GM23338 (cell line): ENCODE data around the gene NPAS3. TPM values are rescaled to one million over a fixed set of nuclear protein-coding genes. Genes with fewer than 3 reads are reported as not detected.

Experiments
- ATAC-seq: fragments of 200-7000 bp; cut with Tn5 transposase; 3 replicates; pipeline ENCODE4 v1.9.1; 2020
- DNase-seq: peaks from one replicate; pipeline ENCODE4 v3.0.0-alpha.2; 2015; ENCODE audit warnings: low spot score
- H2AFZ ChIP-seq: fragments of 200-600 bp; sonication (generic); 2 replicates; pipeline ENCODE4 v1.8.0; 2016; ENCODE audit warnings: antibody characterized with exemption, mild to moderate bottlenecking, moderate library complexity
- H3F3A ChIP-seq: fragments of 200-600 bp; sonication (generic); replicated peaks from 2 replicates; pipeline ENCODE4 v1.8.0; 2017; ENCODE audit warnings: antibody characterized with exemption, mixed run types, low read depth
- H3K27ac ChIP-seq: fragments of 200-600 bp; sonication (generic); 2 replicates; pipeline ENCODE4 v1.6.1; 2016; ENCODE audit warnings: low read depth
- H3K27me3 ChIP-seq: fragments of 200-600 bp; sonication (generic); 2 replicates; pipeline ENCODE4 v1.8.0; 2016; ENCODE audit warnings: mild to moderate bottlenecking, mixed run types, moderate library complexity; ENCODE audit not compliant: insufficient read depth
- H3K36me3 ChIP-seq: fragments of 200-600 bp; sonication (generic); 2 replicates; pipeline ENCODE4 v1.8.0; 2016; ENCODE audit warnings: mild to moderate bottlenecking; ENCODE audit not compliant: insufficient read depth
- H3K4me1 ChIP-seq: fragments of 200-600 bp; sonication (generic); 2 replicates; pipeline ENCODE4 v1.8.0; 2016; ENCODE audit warnings: mild to moderate bottlenecking, moderate library complexity; ENCODE audit not compliant: insufficient read depth
- H3K4me2 ChIP-seq: fragments of 200-600 bp; sonication (generic); 2 replicates; pipeline ENCODE4 v1.7.1; 2017; ENCODE audit warnings: mixed run types
- H3K4me3 ChIP-seq: fragments of 200-600 bp; sonication (generic); 2 replicates; pipeline ENCODE4 v1.6.1; 2016; ENCODE audit warnings: mixed run types
- H3K79me2 ChIP-seq: fragments of 200-600 bp; sonication (generic); replicated peaks from 2 replicates; pipeline ENCODE4 v1.8.0; 2017; ENCODE audit warnings: mild to moderate bottlenecking; ENCODE audit not compliant: insufficient read depth
- H3K9me2 ChIP-seq: fragments of 200-600 bp; sonication (generic); 2 replicates; pipeline ENCODE4 v1.8.0; 2017; ENCODE audit not compliant: insufficient read depth
- H4K20me1 ChIP-seq: fragments of 200-600 bp; sonication (generic); replicated peaks from 2 replicates; pipeline ENCODE4 v1.8.0; 2017; ENCODE audit warnings: mild to moderate bottlenecking; ENCODE audit not compliant: insufficient read depth
- H3K27ac Mint-ChIP-seq: 2 replicates; pipeline ENCODE4 v1.8.0; 2020; ENCODE audit warnings: inconsistent platforms, mild to moderate bottlenecking, moderate library complexity, mixed read lengths
- H3K27me3 Mint-ChIP-seq: 3 replicates; pipeline ENCODE4 v1.8.0; 2022; ENCODE audit warnings: low read depth, mild to moderate bottlenecking, moderate library complexity, mixed read lengths, inconsistent platforms; ENCODE audit not compliant: insufficient read depth, poor library complexity
- H3K36me3 Mint-ChIP-seq: 3 replicates; pipeline ENCODE4 v1.8.0; 2021; ENCODE audit warnings: low read depth, mild to moderate bottlenecking, inconsistent platforms, moderate library complexity, mixed read lengths
- H3K4me1 Mint-ChIP-seq: 3 replicates; pipeline ENCODE4 v1.8.0; 2020; ENCODE audit warnings: mild to moderate bottlenecking, inconsistent platforms, mixed read lengths
- H3K4me3 Mint-ChIP-seq: 3 replicates; pipeline ENCODE4 v1.8.0; 2021; ENCODE audit warnings: moderate library complexity, mild to moderate bottlenecking, inconsistent platforms, mixed read lengths
- H3K9me3 Mint-ChIP-seq: 3 replicates; pipeline ENCODE4 v1.8.0; 2020; ENCODE audit warnings: moderate library complexity, mild to moderate bottlenecking, inconsistent platforms, mixed read lengths
- EZH2phosphoT487 ChIP-seq: fragments of 200-600 bp; sonication (generic); IDR thresholded peaks from one replicate; pipeline ENCODE4 v1.8.1; 2018; ENCODE audit warnings: antibody characterized with exemption; ENCODE audit not compliant: unreplicated experiment
- ZNF331 ChIP-seq: fragments of 250-450 bp; sonication (Bioruptor Pico); IDR thresholded peaks from 2 replicates; pipeline ENCODE4 v1.5.0; 2020; ENCODE audit warnings: low read depth, mild to moderate bottlenecking, moderate library complexity
- polyA plus RNA-seq: library from polyadenylated mRNA; unstranded; fragments of >200 nt; fragmentation: Nextera tagmentation; extraction: Ambion mirVana; gene quantifications from 2 replicates; pipeline ENCODE4 v1.2.1, GENCODE V29; 2016
- total RNA-seq: library from RNA; depleted of rRNA; stranded (reverse); fragments of >200 nt; shearing (Covaris generic); gene quantifications from 2 replicates; pipeline ENCODE4 v1.2.3, GENCODE V29; 2014
- TF ChIP-seq, protein P1 (sequence below): IDR thresholded peaks from 2 replicates; pipeline ENCODE4 v1.6.1; 2016; ENCODE audit warnings: antibody characterized with exemption
- TF ChIP-seq, protein P2 (sequence below): fragments of 250-450 bp; sonication (Bioruptor Pico); IDR thresholded peaks from 2 replicates; pipeline ENCODE4 v1.5.0; 2020; ENCODE audit warnings: mild to moderate bottlenecking, moderate library complexity

NPAS3 gene
- total and polyA plus RNA-seq, 2 experiments from 2014 or later: 0.17 to 0.19 TPM

DNA sequence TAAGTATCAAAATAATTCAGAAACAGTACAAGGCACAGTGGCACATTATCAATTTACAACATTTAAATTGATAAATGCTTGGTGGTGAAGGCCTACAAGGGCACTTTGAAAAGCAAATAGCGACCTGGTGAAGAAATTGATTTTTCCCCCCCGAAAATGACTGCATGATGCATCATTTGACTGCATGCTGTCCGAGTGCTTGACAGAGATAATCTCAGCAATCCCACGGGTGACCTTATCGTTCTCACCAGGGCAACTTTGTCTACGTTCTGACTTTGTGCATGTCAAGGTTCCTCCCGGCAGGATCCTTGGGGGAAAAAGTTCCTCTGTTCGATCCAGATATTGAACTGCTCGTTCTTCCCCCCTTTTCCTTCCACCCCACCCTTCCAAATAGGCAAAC is 627.4 kb downstream of the NPAS3 start:
- H3K9me2 ChIP-seq: no peaks in the 10 kb centered on the region
- peaks cover 23% of the 10 kb centered on the region for H3K4me1 ChIP-seq
- Mint-ChIP-seq H3K27me3 (peaks cover under 1% of the 10 kb centered on the region), H3K9me3 (no peaks in the 10 kb centered on the region), H3K36me3 (no peaks in the 10 kb centered on the region), H3K27ac (no peak overlapping the region), H3K4me3 (no peak overlapping the region), H3K4me1 (peaks cover 30% of the 10 kb centered on the region)
- H2AFZ ChIP-seq: no peak overlapping the region
- no peaks in the 10 kb centered on the region for H3F3A ChIP-seq
- no peaks in the 10 kb centered on the region for H3K36me3 ChIP-seq
- H3K27me3 ChIP-seq: no peaks in the 10 kb centered on the region
- TF ChIP-seq ZNF331 (CRISPR knock-in tag) (no peak), EZH2phosphoT487 (no peak)
- TF ChIP-seq, protein P1, sequence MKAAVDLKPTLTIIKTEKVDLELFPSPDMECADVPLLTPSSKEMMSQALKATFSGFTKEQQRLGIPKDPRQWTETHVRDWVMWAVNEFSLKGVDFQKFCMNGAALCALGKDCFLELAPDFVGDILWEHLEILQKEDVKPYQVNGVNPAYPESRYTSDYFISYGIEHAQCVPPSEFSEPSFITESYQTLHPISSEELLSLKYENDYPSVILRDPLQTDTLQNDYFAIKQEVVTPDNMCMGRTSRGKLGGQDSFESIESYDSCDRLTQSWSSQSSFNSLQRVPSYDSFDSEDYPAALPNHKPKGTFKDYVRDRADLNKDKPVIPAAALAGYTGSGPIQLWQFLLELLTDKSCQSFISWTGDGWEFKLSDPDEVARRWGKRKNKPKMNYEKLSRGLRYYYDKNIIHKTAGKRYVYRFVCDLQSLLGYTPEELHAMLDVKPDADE: no peak
- TF ChIP-seq, protein P2, sequence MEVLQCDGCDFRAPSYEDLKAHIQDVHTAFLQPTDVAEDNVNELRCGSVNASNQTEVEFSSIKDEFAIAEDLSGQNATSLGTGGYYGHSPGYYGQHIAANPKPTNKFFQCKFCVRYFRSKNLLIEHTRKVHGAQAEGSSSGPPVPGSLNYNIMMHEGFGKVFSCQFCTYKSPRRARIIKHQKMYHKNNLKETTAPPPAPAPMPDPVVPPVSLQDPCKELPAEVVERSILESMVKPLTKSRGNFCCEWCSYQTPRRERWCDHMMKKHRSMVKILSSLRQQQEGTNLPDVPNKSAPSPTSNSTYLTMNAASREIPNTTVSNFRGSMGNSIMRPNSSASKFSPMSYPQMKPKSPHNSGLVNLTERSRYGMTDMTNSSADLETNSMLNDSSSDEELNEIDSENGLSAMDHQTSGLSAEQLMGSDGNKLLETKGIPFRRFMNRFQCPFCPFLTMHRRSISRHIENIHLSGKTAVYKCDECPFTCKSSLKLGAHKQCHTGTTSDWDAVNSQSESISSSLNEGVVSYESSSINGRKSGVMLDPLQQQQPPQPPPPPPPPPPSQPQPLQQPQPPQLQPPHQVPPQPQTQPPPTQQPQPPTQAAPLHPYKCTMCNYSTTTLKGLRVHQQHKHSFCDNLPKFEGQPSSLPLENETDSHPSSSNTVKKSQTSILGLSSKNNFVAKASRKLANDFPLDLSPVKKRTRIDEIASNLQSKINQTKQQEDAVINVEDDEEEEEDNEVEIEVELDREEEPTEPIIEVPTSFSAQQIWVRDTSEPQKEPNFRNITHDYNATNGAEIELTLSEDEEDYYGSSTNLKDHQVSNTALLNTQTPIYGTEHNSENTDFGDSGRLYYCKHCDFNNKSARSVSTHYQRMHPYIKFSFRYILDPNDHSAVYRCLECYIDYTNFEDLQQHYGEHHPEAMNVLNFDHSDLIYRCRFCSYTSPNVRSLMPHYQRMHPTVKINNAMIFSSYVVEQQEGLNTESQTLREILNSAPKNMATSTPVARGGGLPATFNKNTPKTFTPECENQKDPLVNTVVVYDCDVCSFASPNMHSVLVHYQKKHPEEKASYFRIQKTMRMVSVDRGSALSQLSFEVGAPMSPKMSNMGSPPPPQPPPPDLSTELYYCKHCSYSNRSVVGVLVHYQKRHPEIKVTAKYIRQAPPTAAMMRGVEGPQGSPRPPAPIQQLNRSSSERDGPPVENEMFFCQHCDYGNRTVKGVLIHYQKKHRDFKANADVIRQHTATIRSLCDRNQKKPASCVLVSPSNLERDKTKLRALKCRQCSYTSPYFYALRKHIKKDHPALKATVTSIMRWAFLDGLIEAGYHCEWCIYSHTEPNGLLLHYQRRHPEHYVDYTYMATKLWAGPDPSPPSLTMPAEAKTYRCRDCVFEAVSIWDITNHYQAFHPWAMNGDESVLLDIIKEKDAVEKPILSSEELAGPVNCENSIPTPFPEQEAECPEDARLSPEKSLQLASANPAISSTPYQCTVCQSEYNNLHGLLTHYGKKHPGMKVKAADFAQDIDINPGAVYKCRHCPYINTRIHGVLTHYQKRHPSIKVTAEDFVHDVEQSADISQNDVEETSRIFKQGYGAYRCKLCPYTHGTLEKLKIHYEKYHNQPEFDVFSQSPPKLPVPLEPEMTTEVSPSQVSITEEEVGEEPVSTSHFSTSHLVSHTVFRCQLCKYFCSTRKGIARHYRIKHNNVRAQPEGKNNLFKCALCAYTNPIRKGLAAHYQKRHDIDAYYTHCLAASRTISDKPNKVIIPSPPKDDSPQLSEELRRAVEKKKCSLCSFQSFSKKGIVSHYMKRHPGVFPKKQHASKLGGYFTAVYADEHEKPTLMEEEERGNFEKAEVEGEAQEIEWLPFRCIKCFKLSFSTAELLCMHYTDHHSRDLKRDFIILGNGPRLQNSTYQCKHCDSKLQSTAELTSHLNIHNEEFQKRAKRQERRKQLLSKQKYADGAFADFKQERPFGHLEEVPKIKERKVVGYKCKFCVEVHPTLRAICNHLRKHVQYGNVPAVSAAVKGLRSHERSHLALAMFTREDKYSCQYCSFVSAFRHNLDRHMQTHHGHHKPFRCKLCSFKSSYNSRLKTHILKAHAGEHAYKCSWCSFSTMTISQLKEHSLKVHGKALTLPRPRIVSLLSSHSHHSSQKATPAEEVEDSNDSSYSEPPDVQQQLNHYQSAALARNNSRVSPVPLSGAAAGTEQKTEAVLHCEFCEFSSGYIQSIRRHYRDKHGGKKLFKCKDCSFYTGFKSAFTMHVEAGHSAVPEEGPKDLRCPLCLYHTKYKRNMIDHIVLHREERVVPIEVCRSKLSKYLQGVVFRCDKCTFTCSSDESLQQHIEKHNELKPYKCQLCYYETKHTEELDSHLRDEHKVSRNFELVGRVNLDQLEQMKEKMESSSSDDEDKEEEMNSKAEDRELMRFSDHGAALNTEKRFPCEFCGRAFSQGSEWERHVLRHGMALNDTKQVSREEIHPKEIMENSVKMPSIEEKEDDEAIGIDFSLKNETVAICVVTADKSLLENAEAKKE (CRISPR knock-in tag): no peak
- DNase-seq: no peak
- no peak for ATAC-seq
- H3K4me2 ChIP-seq: no peak overlapping the region
- no peaks in the 10 kb centered on the region for H3K79me2 ChIP-seq
- no peaks in the 10 kb centered on the region for H4K20me1 ChIP-seq
- H3K27ac ChIP-seq: no peak overlapping the region
- H3K4me3 ChIP-seq: no peak overlapping the region
